Neural cell (in vitro differentiated cells): ENCODE results near the gene RXFP3.

Experiments used
- EP300 ChIP-seq: fragments of 450-650 bp; conservative IDR thresholded peaks from 2 replicates; pipeline ENCODE4 v1.6.1; 2014; ENCODE audit warnings: antibody characterized with exemption, mild to moderate bottlenecking, moderate library complexity; ENCODE audit not compliant: poor library complexity, severe bottlenecking
- EZH2 ChIP-seq: fragments of 200-600, 300-800 bp; shearing (Covaris generic), sonication (generic); IDR thresholded peaks from 2 replicates; pipeline ENCODE4 v1.6.1; 2014; ENCODE audit warnings: antibody characterized with exemption, low read length, borderline replicate concordance, mild to moderate bottlenecking; ENCODE audit not compliant: insufficient read depth, poor library complexity, severe bottlenecking
- POLR2AphosphoS5 ChIP-seq: IDR thresholded peaks from 2 replicates; pipeline ENCODE4 v1.6.1; 2012

DNA sequence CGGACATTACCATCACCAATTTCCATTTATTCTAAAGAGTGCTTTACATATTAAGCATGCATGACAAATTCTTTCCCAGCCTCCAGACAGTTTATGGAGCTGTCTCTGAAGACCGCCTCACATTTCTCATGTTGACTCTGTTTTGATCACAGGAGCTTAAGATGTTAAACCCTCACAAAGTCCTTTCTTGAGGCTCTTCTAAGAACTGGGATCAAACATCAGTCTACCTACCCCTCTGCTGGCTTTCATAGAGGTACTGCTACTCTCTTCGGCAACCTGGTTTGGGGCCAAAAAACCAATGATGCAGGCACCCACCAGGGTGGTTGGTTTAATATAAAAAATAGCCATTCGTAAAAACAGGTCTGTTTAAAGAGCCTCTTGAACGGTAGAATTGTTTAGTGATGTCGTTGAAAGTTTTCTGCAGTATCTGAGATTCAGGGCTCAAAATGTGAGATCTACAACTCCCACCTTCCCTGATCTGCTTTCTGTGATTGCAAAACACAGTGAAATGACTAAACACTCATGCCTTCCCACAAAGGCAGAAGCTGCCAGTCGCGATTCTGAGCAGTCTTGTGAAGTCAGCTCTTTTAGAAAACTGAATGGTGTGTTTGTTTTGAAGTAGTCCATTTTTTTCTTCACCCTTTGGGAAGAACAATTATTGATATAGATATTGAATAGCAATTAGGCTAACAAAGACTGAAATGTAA is 3.5 kb downstream of the RXFP3 start:
- TF ChIP-seq EP300, result no peak
- TF ChIP-seq POLR2AphosphoS5, result no peak
- TF ChIP-seq EZH2, result no peak
